SK-N-SH treated with all-trans-retinoic acid at 6 μM for 48 hours (cell line): ENCODE data around the gene PLA2G4C.

Experiments used
- ATAC-seq: fragments of 200-7000 bp; cut with Tn5 transposase; 3 replicates; pipeline ENCODE4 v1.9.1; 2020; ENCODE audit warnings: mild to moderate bottlenecking, moderate library complexity
- ARNTL ChIP-seq: fragments of 450-650 bp; formaldehyde crosslinking; IDR thresholded peaks from 2 replicates; pipeline ENCODE4 v1.5.0; 2020; ENCODE audit warnings: low read depth, mild to moderate bottlenecking, moderate library complexity, borderline replicate concordance
- BACH2 ChIP-seq: fragments of 250-450 bp; sonication (Bioruptor Pico); IDR thresholded peaks from 2 replicates; pipeline ENCODE4 v1.9.0; 2021; ENCODE audit warnings: mild to moderate bottlenecking, borderline replicate concordance
- CREB5 ChIP-seq: fragments of 250-450 bp; sonication (Bioruptor Pico); IDR thresholded peaks from 2 replicates; pipeline ENCODE4 v1.5.1; 2020; ENCODE audit warnings: low read depth, mild to moderate bottlenecking, moderate library complexity
- CSDC2 ChIP-seq: fragments of 250-450 bp; sonication (Bioruptor Pico); IDR thresholded peaks from 2 replicates; pipeline ENCODE4 v1.5.0; 2020; ENCODE audit warnings: mild to moderate bottlenecking, moderate library complexity
- CSRNP3 ChIP-seq: fragments of 250-450 bp; sonication (Bioruptor Pico); IDR thresholded peaks from 2 replicates; pipeline ENCODE4 v1.5.1; 2021; ENCODE audit warnings: mild to moderate bottlenecking, moderate library complexity
- ESRRG ChIP-seq: fragments of 250-450 bp; sonication (Bioruptor Pico); IDR thresholded peaks from 2 replicates; pipeline ENCODE4 v1.6.1; 2021; ENCODE audit warnings: mild to moderate bottlenecking
- GLIS3 ChIP-seq: fragments of 250-450 bp; sonication (Bioruptor Pico); IDR thresholded peaks from 2 replicates; pipeline ENCODE4 v1.5.0; 2020; ENCODE audit warnings: mild to moderate bottlenecking, moderate library complexity
- OSR1 ChIP-seq: fragments of 250-450 bp; sonication (Bioruptor Pico); IDR thresholded peaks from 2 replicates; pipeline ENCODE4 v1.8.0; 2022; ENCODE audit warnings: moderate library complexity, mild to moderate bottlenecking, inconsistent platforms
- PATZ1 ChIP-seq: fragments of 250-450 bp; sonication (Bioruptor Pico); IDR thresholded peaks from 2 replicates; pipeline ENCODE4 v1.8.0; 2020; ENCODE audit warnings: mild to moderate bottlenecking, moderate library complexity, borderline replicate concordance
- POU6F1 ChIP-seq: fragments of 250-450 bp; sonication (Bioruptor Pico); IDR thresholded peaks from 2 replicates; pipeline ENCODE4 v1.8.0; 2021; ENCODE audit warnings: low read depth, mild to moderate bottlenecking, moderate library complexity, borderline replicate concordance
- PPARA ChIP-seq: fragments of 250-450 bp; sonication (Bioruptor Pico); IDR thresholded peaks from 2 replicates; pipeline ENCODE4 v1.5.0; 2020; ENCODE audit warnings: mild to moderate bottlenecking, borderline replicate concordance
- RARB ChIP-seq: fragments of 250-450 bp; sonication (Bioruptor Pico); IDR thresholded peaks from 2 replicates; pipeline ENCODE4 v1.8.0; 2021; ENCODE audit warnings: mild to moderate bottlenecking, moderate library complexity
- SNAI2 ChIP-seq: fragments of 250-450 bp; sonication (Bioruptor Pico); IDR thresholded peaks from 2 replicates; pipeline ENCODE4 v1.5.0; 2020; ENCODE audit warnings: mild to moderate bottlenecking, moderate library complexity
- TCF4 ChIP-seq: fragments of 250-450 bp; sonication (Bioruptor Pico); IDR thresholded peaks from 2 replicates; pipeline ENCODE4 v1.8.0; 2021; ENCODE audit warnings: mild to moderate bottlenecking, moderate library complexity, borderline replicate concordance
- TOX ChIP-seq: fragments of 250-450 bp; sonication (Bioruptor Pico); IDR thresholded peaks from 2 replicates; pipeline ENCODE4 v1.8.0; 2021; ENCODE audit warnings: mild to moderate bottlenecking, moderate library complexity, borderline replicate concordance
- ZC3H10 ChIP-seq: fragments of 250-450 bp; sonication (Bioruptor Pico); IDR thresholded peaks from 2 replicates; pipeline ENCODE4 v1.5.1; 2021; ENCODE audit warnings: mild to moderate bottlenecking, moderate library complexity
- ZFP3 ChIP-seq: fragments of 250-450 bp; sonication (Bioruptor Pico); IDR thresholded peaks from 2 replicates; pipeline ENCODE4 v1.5.0; 2020; ENCODE audit warnings: mild to moderate bottlenecking, moderate library complexity
- ZFP30 ChIP-seq: fragments of 450-650 bp; formaldehyde crosslinking; IDR thresholded peaks from 2 replicates; pipeline ENCODE4 v1.5.0; 2022; ENCODE audit warnings: mild to moderate bottlenecking, moderate library complexity
- ZNF565 ChIP-seq: fragments of 450-650 bp; formaldehyde crosslinking; conservative IDR thresholded peaks from 2 replicates; pipeline ENCODE4 v1.5.0; 2020; ENCODE audit warnings: low read depth, mild to moderate bottlenecking, moderate library complexity
- ZNF70 ChIP-seq: fragments of 450-650 bp; formaldehyde crosslinking; IDR thresholded peaks from 2 replicates; pipeline ENCODE4 v1.5.0; 2020; ENCODE audit warnings: mild to moderate bottlenecking, moderate library complexity
- ZNF8 ChIP-seq: fragments of 450-650 bp; formaldehyde crosslinking; IDR thresholded peaks from 2 replicates; pipeline ENCODE4 v1.5.0; 2020; ENCODE audit warnings: mild to moderate bottlenecking, moderate library complexity

Gene PLA2G4C

GRCh38 chr19:48004236-48004635, 106.4 kb downstream of the PLA2G4C start:
- ATAC-seq: no peak

GRCh38 chr19:48000846-48001245, 109.8 kb downstream of the PLA2G4C start:
- no peak for TF ChIP-seq PPARA (CRISPR knock-in tag)
- no peak for TF ChIP-seq ESRRG
- TF ChIP-seq CSRNP3: no peak
- TF ChIP-seq ZNF565: no peak
- TF ChIP-seq ARNTL (CRISPR knock-in tag): no peak
- no peak for TF ChIP-seq BACH2
- no peak for TF ChIP-seq PATZ1 (CRISPR knock-in tag)
- TF ChIP-seq SNAI2 (CRISPR knock-in tag): no peak
- no peak for TF ChIP-seq OSR1 (CRISPR knock-in tag)
- TF ChIP-seq CSDC2 (CRISPR knock-in tag): no peak
- TF ChIP-seq ZFP30 (CRISPR knock-in tag): no peak
- no peak for TF ChIP-seq CREB5 (CRISPR knock-in tag)
- no peak for TF ChIP-seq GLIS3 (CRISPR knock-in tag)
- TF ChIP-seq ZFP3 (CRISPR knock-in tag): no peak
- no peak for TF ChIP-seq ZNF70
- TF ChIP-seq RARB (CRISPR knock-in tag): no peak
- TF ChIP-seq TOX (CRISPR knock-in tag): no peak
- no peak for TF ChIP-seq TCF4 (CRISPR knock-in tag)
- TF ChIP-seq, all 23 proteins: peak for 0
- ATAC-seq: no peak

More at GRCh38 chr19:48004236-48004635, 106.4 kb downstream of the PLA2G4C start:
- TF ChIP-seq ZFP3 (CRISPR knock-in tag) (no peak), SNAI2 (CRISPR knock-in tag) (no peak), CREB5 (CRISPR knock-in tag) (no peak), ESRRG (no peak), TCF4 (CRISPR knock-in tag) (no peak), BACH2 (no peak), ZNF565 (no peak), GLIS3 (CRISPR knock-in tag) (no peak), CSRNP3 (no peak), POU6F1 (CRISPR knock-in tag) (no peak), ZNF8 (CRISPR knock-in tag) (no peak)

- no peak for ATAC-seq
- TF ChIP-seq ZNF8 (CRISPR knock-in tag): no peak
- no peak for TF ChIP-seq ZC3H10 (CRISPR knock-in tag)
- TF ChIP-seq PPARA (CRISPR knock-in tag): no peak
Observed at GRCh38 chr19:47998800-47999199, 111.8 kb downstream of the PLA2G4C start.
